Measurements from ENCODE around the gene SRSF2. TPM values are rescaled to one million over a fixed set of nuclear protein-coding genes. Genes with fewer than 3 reads are reported as not detected.

Gene SRSF2
- total and polyA plus RNA-seq, 9 of the 15 experiments (the other 6 are each of a cell fraction or from before 2014, with no cell fraction given), result 161 to 583 (median 393) TPM

- 0 out of 4 replicates have a peak, but pooled peaks of 1 of the 2 experiments have one; percentile 44 for TF ChIP-seq ZNF318 (IDR thresholded peaks at IDR 0.05; ENCODE audit: borderline replicate concordance in 1 of 2, low read depth in 1 of 2)
- no peak for TF ChIP-seq PRPF4 (IDR thresholded peaks at IDR 0.05; ENCODE audit: insufficient read depth, low read depth, low read length, poor library complexity, severe bottlenecking)
- no peak for TF ChIP-seq CBX8 (IDR thresholded peaks at IDR 0.05; ENCODE audit: borderline replicate concordance, extremely low read depth, low read depth, low read length, poor library complexity, severe bottlenecking)
- peak; percentile 47; the same call in 1 of the 2 replicates for TF ChIP-seq SMARCA4 (IDR thresholded peaks at IDR 0.05)
- TF ChIP-seq EP300 (IDR thresholded peaks at IDR 0.05; ENCODE audit: low read length), result peak; percentile 26; the same call in 1 of the 2 replicates
- TF ChIP-seq RCOR1 (IDR thresholded peaks at IDR 0.05; ENCODE audit: borderline replicate concordance in 1 of 2, low read depth in 2 of 2, low read length in 2 of 2), result peak in 1 of 2 experiments; percentile 12; a peak in 1 of 4 replicates
- no peak for TF ChIP-seq GABPB2 (CRISPR knock-in tag; conservative IDR thresholded peaks at IDR 0.05)
- TF ChIP-seq ATF2 (CRISPR knock-in tag; IDR thresholded peaks at IDR 0.05), result no peak
- peak; percentile 33; the same call in 1 of the 2 replicates for TF ChIP-seq ATF3 (IDR thresholded peaks at IDR 0.05)
- TF ChIP-seq ATF3 (CRISPR knock-in tag; conservative IDR thresholded peaks at IDR 0.05), result no peak
- no peak for TF ChIP-seq NFE2L1 (tag; IDR thresholded peaks at IDR 0.05; ENCODE audit: borderline replicate concordance, low read depth)
- TF ChIP-seq ERF (CRISPR knock-in tag; IDR thresholded peaks at IDR 0.05), result no peak
- TF ChIP-seq ZNF445 (CRISPR knock-in tag; IDR thresholded peaks at IDR 0.05; ENCODE audit: low read depth), result no peak
- no peak for TF ChIP-seq SFPQ (IDR thresholded peaks at IDR 0.05; ENCODE audit: low read depth, low read length)
- TF ChIP-seq HCFC1 (IDR thresholded peaks at IDR 0.05; ENCODE audit: low read depth, low read length), result no peak
Measured at GRCh38 chr17:76689859-76690258, 47.3 kb downstream of the SRSF2 start (continued).

Measured in K562 (cell line).